K562 (cell line): ENCODE measurements around the gene PPARD. TPM values are rescaled to one million over a fixed set of nuclear protein-coding genes. Genes with fewer than 3 reads are reported as not detected.

ENCODE experiments used
- ATAC-seq: fragments of 200-7000 bp; cut with Tn5 transposase; 3 replicates; pipeline ENCODE4 v1.9.1; 2020; ENCODE audit warnings: moderate library complexity
- BruUV-seq: library from RNA; stranded (reverse); fragments of 400-500 nt; replicated peaks from 2 replicates; lab custom pipeline; 2021; lab: Mats Ljungman, UMichigan
- CTCF ChIA-PET: fragments of 300-600 bp; formaldehyde crosslinking; extraction: SDS; loops from one replicate; lab custom pipeline; 2021; ENCODE audit warnings: low intra/inter-chr PET ratio; lab: Yijun Ruan, JAX
- POLR2A ChIA-PET: fragments of 300-600, 350-650 bp; sonication (Branson Sonifier 250); formaldehyde crosslinking; extraction: SDS; loops from one replicate; lab custom pipeline; 2021; ENCODE audit warnings: antibody characterized with exemption, inconsistent platforms; lab: Yijun Ruan, JAX
- DNase-seq, 4 experiments: peaks; one replicate each; pipeline versions ENCODE4 v3.0.0 to v3.0.0-alpha.2; 2011 to 2018; ENCODE audit warnings: low spot score in 3 of 4, mixed read lengths in 3 of 4; ENCODE audit errors: extremely low read depth in 1 of 4
- FAIRE-seq: peaks from 2 replicates; lab custom pipeline; 2011; peaks lifted over from hg19 to GRCh38; lab: Jason Lieb, UNC
- H2AFZ ChIP-seq: 2 replicates; pipeline ENCODE4 v1.6.0; 2011; ENCODE audit warnings: low read depth, low read length, control low read depth, inconsistent platforms
- H3K27ac ChIP-seq: fragments of 200-600 bp; 3 replicates; pipeline ENCODE4 v1.8.0; 2011; ENCODE audit warnings: low read depth, mild to moderate bottlenecking, control low read depth, inconsistent platforms, low read length, moderate library complexity, mixed read lengths; ENCODE audit errors: extremely low read depth
- H3K27me3 ChIP-seq, 2 experiments: fragments of 300-600 bp in 1 of 2; 2 replicates in 1 of 2; 3 replicates in 1 of 2; pipeline versions ENCODE4 v1.6.0 to v1.8.0; 2011; ENCODE audit warnings: inconsistent platforms in 2 of 2, low read length in 2 of 2, mild to moderate bottlenecking in 1 of 2, mixed read lengths in 1 of 2, moderate library complexity in 1 of 2; ENCODE audit not compliant: control insufficient read depth in 2 of 2, insufficient read depth in 2 of 2
- H3K36me3 ChIP-seq: fragments of 300-600 bp; 3 replicates; pipeline ENCODE4 v1.8.0; 2011; ENCODE audit warnings: mild to moderate bottlenecking, low read length, inconsistent platforms; ENCODE audit not compliant: control insufficient read depth, insufficient read depth
- H3K4me1 ChIP-seq, 2 experiments: fragments of 200-600 bp in 1 of 2; replicated peaks in 1 of 2; 2 replicates in 1 of 2; 3 replicates in 1 of 2; pipeline versions ENCODE4 v1.5.1 to v1.8.0; 2011; ENCODE audit warnings: inconsistent platforms in 2 of 2, low read length in 2 of 2, mild to moderate bottlenecking in 1 of 2, mixed read lengths in 1 of 2, moderate library complexity in 1 of 2; ENCODE audit not compliant: control insufficient read depth in 2 of 2, insufficient read depth in 2 of 2
- H3K4me2 ChIP-seq: 2 replicates; pipeline ENCODE4 v1.6.1; 2011; ENCODE audit warnings: low read length, control low read depth, inconsistent platforms, mixed read lengths; ENCODE audit not compliant: insufficient read depth
- H3K4me3 ChIP-seq: fragments of 200-600 bp; sonication (generic), shearing (Covaris generic); 2 replicates; pipeline ENCODE4 v1.5.1; 2016; ENCODE audit warnings: control low read depth, inconsistent platforms
- H3K79me2 ChIP-seq: fragments of 200-600 bp; 3 replicates; pipeline ENCODE4 v1.8.0; 2011; ENCODE audit warnings: low read length, inconsistent platforms; ENCODE audit not compliant: control insufficient read depth, insufficient read depth
- H3K9ac ChIP-seq, 2 experiments: 2 replicates each; pipeline versions ENCODE4 v1.6.0 to v1.6.1; 2011; ENCODE audit warnings: low read depth in 2 of 2, low read length in 2 of 2, control low read depth in 1 of 2, inconsistent platforms in 1 of 2, mild to moderate bottlenecking in 1 of 2, mixed read lengths in 1 of 2; ENCODE audit not compliant: insufficient read depth in 1 of 2
- H3K9me1 ChIP-seq: one replicate; pipeline ENCODE4 v1.6.0; 2011; ENCODE audit warnings: inconsistent platforms, mild to moderate bottlenecking, low read length, moderate library complexity; ENCODE audit not compliant: control insufficient read depth, insufficient read depth
- H3K9me3 ChIP-seq: replicated peaks from 2 replicates; pipeline ENCODE4 v1.5.1; 2011; ENCODE audit warnings: low read depth, low read length, inconsistent platforms; ENCODE audit not compliant: control insufficient read depth, insufficient read depth
- H4K20me1 ChIP-seq: replicated peaks from 2 replicates; pipeline ENCODE4 v1.6.1; 2011; ENCODE audit warnings: low read length, inconsistent platforms, mixed read lengths; ENCODE audit not compliant: control insufficient read depth, insufficient read depth
- MYNN ChIP-seq, 2 experiments: sonication (generic); formaldehyde crosslinking in 1 of 2; IDR thresholded peaks; 2 replicates each; pipeline versions ENCODE4 v1.5.0 to v1.6.1; 2016 to 2020; ENCODE audit warnings: antibody characterized with exemption in 1 of 2, missing genetic modification reagents in 1 of 2
- SIRT6 ChIP-seq: IDR thresholded peaks from one replicate; pipeline ENCODE4 v1.6.1; 2012; ENCODE audit warnings: low read depth, mild to moderate bottlenecking, control low read depth, inconsistent platforms, low read length, moderate library complexity
- SMC3 ChIP-seq: conservative IDR thresholded peaks from 2 replicates; pipeline ENCODE4 v1.6.1; 2011; ENCODE audit warnings: low read depth, low read length, improper control_type of control experiment; ENCODE audit not compliant: insufficient read depth
- TAF15 ChIP-seq: fragments of 200-400 bp; formaldehyde crosslinking; IDR thresholded peaks from 2 replicates; pipeline ENCODE4 v1.6.1; 2017; ENCODE audit warnings: mild to moderate bottlenecking, low read depth, low read length, moderate library complexity
- ZKSCAN1 ChIP-seq: fragments of 150-350 bp; IDR thresholded peaks from 2 replicates; pipeline ENCODE4 v1.6.1; 2016; ENCODE audit warnings: low read depth, low read length
- ZNF445 ChIP-seq: fragments of 250-450 bp; sonication (Bioruptor Pico); IDR thresholded peaks from 2 replicates; pipeline ENCODE4 v1.4.0; 2020; ENCODE audit warnings: low read depth, mild to moderate bottlenecking, moderate library complexity
- WGBS: fragments of 100-300 bp; shearing (Covaris generic); methylation state at CpG from one replicate; pipeline ENCODE4 v1.1.6; 2016; ENCODE audit warnings: low coverage, mixed read lengths; ENCODE audit not compliant: insufficient coverage; ENCODE audit errors: missing lambda C conversion rate; 5-methylcytosine and 5-hydroxymethylcytosine counted together
- in situ Hi-C: fragments of 300-500 bp; cut with MboI; formaldehyde crosslinking; loops from 4 replicates; pipeline ENCODE4 v1.15.0; 2018; ENCODE audit warnings: inconsistent platforms, mixed read lengths
- intact Hi-C: fragments of 100-400 bp; cut with micrococcal nuclease; formaldehyde crosslinking; loops from 2 replicates; pipeline ENCODE4 v1.14.2; 2022
- polyA plus RNA-seq, 8 experiments: library from polyadenylated mRNA; depleted of rRNA in 4 of 8; stranded (reverse) in 5 of 8; unstranded in 3 of 8; fragments of >200 nt; fragmentation: Nextera tagmentation in 2 of 8; fragmentation: Illumina TruSeq in 1 of 8; extraction: Ambion mirVana in 2 of 8; extraction: Trizol in 1 of 8; gene quantifications; 2 replicates each; pipeline versions ENCODE4 v1.2.1 to v1.2.3, GENCODE V29; 2011 to 2014; ENCODE audit warnings: inconsistent platforms in 1 of 8, missing spikeins in 1 of 8
- total RNA-seq, 7 experiments: library from RNA; depleted of rRNA in 6 of 7; stranded (reverse); fragments of >200 nt in 6 of 7; fragmentation: Illumina TruSeq in 2 of 7; extraction: Trizol in 2 of 7; gene quantifications; 2 replicates each; pipeline versions ENCODE4 v1.2.1 to v1.2.3, GENCODE V29; 2011 to 2021; ENCODE audit warnings: low replicate concordance in 1 of 7
- TF ChIP-seq, protein P1 (sequence below): fragments of 250-450 bp; sonication (Bioruptor Pico); IDR thresholded peaks from 2 replicates; pipeline ENCODE4 v1.4.0; 2020; ENCODE audit warnings: mild to moderate bottlenecking, moderate library complexity, borderline replicate concordance
- TF ChIP-seq, protein P2 (sequence below): fragments of 250-450 bp; sonication (Bioruptor Pico); IDR thresholded peaks from 2 replicates; pipeline ENCODE4 v1.4.0; 2020; ENCODE audit warnings: mild to moderate bottlenecking, moderate library complexity

PPARD gene
- total and polyA plus RNA-seq, 9 of the 15 experiments (the other 6 are each of a cell fraction or from before 2014, with no cell fraction given), result 0.14 to 13.2 (median 3.8) TPM

DNA sequence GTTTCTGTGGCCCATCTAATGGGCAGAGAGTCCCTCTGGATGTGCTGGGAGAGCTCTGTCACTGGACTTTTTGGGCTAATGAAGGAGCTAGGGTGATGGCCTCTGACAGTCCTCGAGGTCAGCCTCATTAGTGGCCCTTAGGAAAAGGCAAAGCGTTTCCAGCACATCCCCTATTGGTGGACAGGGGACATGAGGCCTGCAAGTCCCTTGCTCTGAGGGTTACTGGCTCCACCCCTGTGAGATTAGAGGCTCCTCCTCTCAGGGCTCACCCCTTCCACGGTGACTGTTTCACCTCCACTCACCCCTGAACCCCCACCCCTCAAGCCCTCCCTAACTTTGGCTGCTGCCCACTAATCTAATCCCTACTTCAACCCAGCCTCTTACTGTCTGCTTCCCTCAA lies 97.0 kb downstream of the PPARD start (continued):
- TF ChIP-seq, protein P1, sequence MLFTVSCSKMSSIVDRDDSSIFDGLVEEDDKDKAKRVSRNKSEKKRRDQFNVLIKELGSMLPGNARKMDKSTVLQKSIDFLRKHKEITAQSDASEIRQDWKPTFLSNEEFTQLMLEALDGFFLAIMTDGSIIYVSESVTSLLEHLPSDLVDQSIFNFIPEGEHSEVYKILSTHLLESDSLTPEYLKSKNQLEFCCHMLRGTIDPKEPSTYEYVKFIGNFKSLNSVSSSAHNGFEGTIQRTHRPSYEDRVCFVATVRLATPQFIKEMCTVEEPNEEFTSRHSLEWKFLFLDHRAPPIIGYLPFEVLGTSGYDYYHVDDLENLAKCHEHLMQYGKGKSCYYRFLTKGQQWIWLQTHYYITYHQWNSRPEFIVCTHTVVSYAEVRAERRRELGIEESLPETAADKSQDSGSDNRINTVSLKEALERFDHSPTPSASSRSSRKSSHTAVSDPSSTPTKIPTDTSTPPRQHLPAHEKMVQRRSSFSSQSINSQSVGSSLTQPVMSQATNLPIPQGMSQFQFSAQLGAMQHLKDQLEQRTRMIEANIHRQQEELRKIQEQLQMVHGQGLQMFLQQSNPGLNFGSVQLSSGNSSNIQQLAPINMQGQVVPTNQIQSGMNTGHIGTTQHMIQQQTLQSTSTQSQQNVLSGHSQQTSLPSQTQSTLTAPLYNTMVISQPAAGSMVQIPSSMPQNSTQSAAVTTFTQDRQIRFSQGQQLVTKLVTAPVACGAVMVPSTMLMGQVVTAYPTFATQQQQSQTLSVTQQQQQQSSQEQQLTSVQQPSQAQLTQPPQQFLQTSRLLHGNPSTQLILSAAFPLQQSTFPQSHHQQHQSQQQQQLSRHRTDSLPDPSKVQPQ (CRISPR knock-in tag), result no peak
- TF ChIP-seq ZKSCAN1 (no peak), SMC3 (no peak), ZNF445 (CRISPR knock-in tag) (no peak), TAF15 (no peak), SIRT6 (no peak)

DNA sequence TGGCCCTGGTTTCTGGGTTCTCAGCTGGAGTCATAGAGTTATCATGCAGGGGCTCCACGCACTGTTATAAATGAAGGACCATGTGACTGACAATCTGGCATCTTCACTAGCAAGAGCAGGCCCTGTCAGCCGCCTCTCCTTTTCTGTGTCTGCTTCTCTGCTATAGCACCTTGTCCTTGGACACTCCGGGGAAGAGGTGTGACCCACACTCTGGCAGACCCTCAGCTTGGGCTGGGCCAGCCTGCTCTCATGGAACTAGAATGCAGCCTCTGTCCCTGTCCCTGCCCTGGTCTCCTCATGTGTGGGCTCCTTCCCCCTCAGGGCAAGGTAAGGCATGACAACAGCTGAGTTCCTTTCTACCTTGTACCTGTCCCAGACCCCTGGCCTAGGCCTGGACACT lies 98.8 kb downstream of the PPARD start:
- FAIRE-seq (no peak), DNase-seq (no peak), ATAC-seq (no peak)
- ChIA-PET POLR2A (no interaction called here), CTCF (interaction anchor here (1.4 kb wide), 1 partner anchor 8 kb away, joined by 4 read pairs; no protein-coding TSS in a partner anchor)
- no peak overlapping the region for H2AFZ ChIP-seq
- H3K9me1 ChIP-seq, result no peaks in the 10 kb centered on the region
- intact Hi-C loops, result no loop called here
- 32% methylated on average over 3 of the region's 3 CpGs for WGBS
- H3K36me3 ChIP-seq, result no peaks in the 10 kb centered on the region
- TF ChIP-seq, protein P2, sequence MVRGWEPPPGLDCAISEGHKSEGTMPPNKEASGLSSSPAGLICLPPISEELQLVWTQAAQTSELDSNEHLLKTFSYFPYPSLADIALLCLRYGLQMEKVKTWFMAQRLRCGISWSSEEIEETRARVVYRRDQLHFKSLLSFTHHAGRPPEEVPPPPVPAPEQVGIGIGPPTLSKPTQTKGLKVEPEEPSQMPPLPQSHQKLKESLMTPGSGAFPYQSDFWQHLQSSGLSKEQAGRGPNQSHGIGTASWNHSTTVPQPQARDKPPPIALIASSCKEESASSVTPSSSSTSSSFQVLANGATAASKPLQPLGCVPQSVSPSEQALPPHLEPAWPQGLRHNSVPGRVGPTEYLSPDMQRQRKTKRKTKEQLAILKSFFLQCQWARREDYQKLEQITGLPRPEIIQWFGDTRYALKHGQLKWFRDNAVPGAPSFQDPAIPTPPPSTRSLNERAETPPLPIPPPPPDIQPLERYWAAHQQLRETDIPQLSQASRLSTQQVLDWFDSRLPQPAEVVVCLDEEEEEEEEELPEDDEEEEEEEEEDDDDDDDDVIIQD, result no peak
- TF ChIP-seq MYNN (IDR thresholded peaks at IDR 0.05), result no peak
- no peak for TF ChIP-seq MYNN (CRISPR knock-in tag; IDR thresholded peaks at IDR 0.05)
- no peak overlapping the region for H3K4me3 ChIP-seq
- H3K79me2 ChIP-seq, result no peaks in the 10 kb centered on the region
- no peaks in the 10 kb centered on the region for H4K20me1 ChIP-seq
- no TSS peak for BruUV-seq
- no peak overlapping the region for H3K27ac ChIP-seq
- peaks cover 4 to 12% of the 10 kb centered on the region in 2 experiments; a peak in 4 of 5 replicates for H3K27me3 ChIP-seq
- H3K4me1 ChIP-seq, result peaks cover 5 to 13% of the 10 kb centered on the region in 2 experiments; a peak in 3 of 5 replicates
- in situ Hi-C loops, result no loop called here
- H3K4me2 ChIP-seq, result no peak overlapping the region
- no peak overlapping the region; a peak in 1 of 4 replicates for H3K9ac ChIP-seq
- H3K9me3 ChIP-seq, result no peaks in the 10 kb centered on the region
